Keratinocyte (primary cell): Measurements from ENCODE around the gene LMTK2. TPM values are rescaled to one million over a fixed set of nuclear protein-coding genes. Genes with fewer than 3 reads are reported as not detected.

Experiments
- DNase-seq: peaks from one replicate; pipeline ENCODE4 v3.0.0-alpha.2; 2011; ENCODE audit warnings: low read depth, missing footprints, low spot score
- FAIRE-seq: peaks from 2 replicates; lab custom pipeline; 2011; peaks lifted over from hg19 to GRCh38; lab: Jason Lieb, UNC
- H2AFZ ChIP-seq: 2 replicates; pipeline ENCODE4 v1.6.0; 2012; ENCODE audit warnings: low read length, control low read depth, inconsistent platforms; ENCODE audit not compliant: control insufficient read depth
- H3K27ac ChIP-seq: 2 replicates; pipeline ENCODE4 v1.5.1; 2011; ENCODE audit warnings: low read length; ENCODE audit not compliant: control insufficient read depth, insufficient read depth
- H3K27me3 ChIP-seq: 3 replicates; pipeline ENCODE4 v1.6.0; 2011; ENCODE audit warnings: low read length; ENCODE audit not compliant: control insufficient read depth, insufficient read depth; ENCODE audit errors: extremely low read depth
- H3K36me3 ChIP-seq, 2 experiments: 2 replicates in 1 of 2; 3 replicates in 1 of 2; pipeline ENCODE4 v1.5.1; 2011; ENCODE audit warnings: low read length in 2 of 2, mild to moderate bottlenecking in 1 of 2; ENCODE audit not compliant: control insufficient read depth in 2 of 2, insufficient read depth in 2 of 2; ENCODE audit errors: extremely low read depth in 1 of 2
- H3K4me1 ChIP-seq: 3 replicates; pipeline ENCODE4 v1.5.1; 2011; ENCODE audit warnings: low read length; ENCODE audit not compliant: control insufficient read depth, insufficient read depth; ENCODE audit errors: extremely low read depth
- H3K4me2 ChIP-seq: 3 replicates; pipeline ENCODE4 v1.6.0; 2011; ENCODE audit warnings: low read depth, low read length; ENCODE audit not compliant: control insufficient read depth, insufficient read depth; ENCODE audit errors: extremely low read depth
- H3K4me3 ChIP-seq, 3 experiments: fragments of 200-600 bp in 1 of 3; sonication (generic) in 1 of 3; 2 replicates in 2 of 3; 3 replicates in 1 of 3; pipeline ENCODE4 v1.5.1; 2011 to 2016; ENCODE audit warnings: low read length in 3 of 3, mild to moderate bottlenecking in 3 of 3, control low read depth in 2 of 3, inconsistent platforms in 1 of 3, low read depth in 1 of 3, mixed read lengths in 1 of 3, mixed run types in 1 of 3, moderate library complexity in 1 of 3; ENCODE audit not compliant: control insufficient read depth in 2 of 3, insufficient read depth in 2 of 3; ENCODE audit errors: extremely low read depth in 1 of 3
- H3K79me2 ChIP-seq: 2 replicates; pipeline ENCODE4 v1.6.0; 2012; ENCODE audit warnings: low read length; ENCODE audit not compliant: control insufficient read depth, insufficient read depth
- H3K9ac ChIP-seq: 3 replicates; pipeline ENCODE4 v1.6.0; 2011; ENCODE audit warnings: low read length; ENCODE audit not compliant: control insufficient read depth, insufficient read depth; ENCODE audit errors: extremely low read depth
- H3K9me1 ChIP-seq: 3 replicates; pipeline ENCODE4 v1.6.0; 2011; ENCODE audit warnings: low read length; ENCODE audit not compliant: control insufficient read depth, insufficient read depth; ENCODE audit errors: extremely low read depth
- H3K9me3 ChIP-seq: 2 replicates; pipeline ENCODE4 v1.5.1; 2012; ENCODE audit warnings: low read depth, low read length; ENCODE audit not compliant: control insufficient read depth
- H4K20me1 ChIP-seq: 3 replicates; pipeline ENCODE4 v1.6.0; 2011; ENCODE audit warnings: low read length; ENCODE audit not compliant: control insufficient read depth, insufficient read depth; ENCODE audit errors: extremely low read depth
- CTCF ChIP-seq, 3 experiments: IDR thresholded peaks in 1 of 3; conservative IDR thresholded peaks in 1 of 3; optimal IDR thresholded peaks in 1 of 3; 2 replicates in 2 of 3; 3 replicates in 1 of 3; pipeline versions ENCODE3 to v1.5.1; 2011; ENCODE audit warnings: low read length in 3 of 3, mild to moderate bottlenecking in 3 of 3, moderate library complexity in 2 of 3, control low read depth in 1 of 3, inconsistent platforms in 1 of 3; ENCODE audit not compliant: insufficient read depth in 2 of 3; ENCODE audit errors: extremely low read depth in 1 of 3
- EZH2 ChIP-seq: IDR thresholded peaks from one replicate; pipeline ENCODE4 v1.6.1; 2012; ENCODE audit warnings: inconsistent platforms, mild to moderate bottlenecking, low read length, moderate library complexity
- dilution Hi-C: fragments of 300-500 bp; cut with MboI; formaldehyde crosslinking; loops from one replicate; pipeline ENCODE4 v1.7.0; 2020; ENCODE audit warnings: low sequenced_read_pairs; ENCODE audit not compliant: extremely low pct_ligation_motif_present
- polyA plus RNA-seq, 5 experiments: library from polyadenylated mRNA; depleted of rRNA in 3 of 5; stranded (reverse) in 3 of 5; stranded (forward) in 1 of 5; unstranded in 1 of 5; fragments of >200 nt; gene quantifications; 1 replicate in 1 of 5; 2 replicates in 3 of 5; 3 replicates in 1 of 5; pipeline versions ENCODE4 v1.2.1 to v1.2.3, GENCODE V29; 2011 to 2012; ENCODE audit warnings: missing spikeins in 2 of 5, low read depth in 1 of 5, low replicate concordance in 1 of 5

LMTK2 gene
- polyA plus RNA-seq, 1 donor (not counting 4 experiments of a cell fraction or from before 2014, with no cell fraction given), result 6.6 TPM

- dilution Hi-C loops, result no loop called here
- Histone ChIP-seq H3K4me1 (peaks cover 6% of the 10 kb centered on the region), H3K9me1 (no peaks in the 10 kb centered on the region)
Observed at GRCh38 chr7:98138672-98139071, 32.0 kb downstream of the LMTK2 start.

GRCh38 chr7:98142658-98143057 lies 36.0 kb downstream of the LMTK2 start:
- FAIRE-seq, result no peak
- no peak overlapping the region for H3K4me2 ChIP-seq
- dilution Hi-C loops, result no loop called here
- peaks cover 2% of the 10 kb centered on the region for H3K79me2 ChIP-seq
- H3K27ac ChIP-seq, result no peak overlapping the region
- DNase-seq, result no peak
- no peaks in the 10 kb centered on the region for H3K4me1 ChIP-seq
- H3K4me3 ChIP-seq, result no peak overlapping the region
- no peaks in the 10 kb centered on the region for H3K27me3 ChIP-seq
- no peaks in the 10 kb centered on the region for H3K9me1 ChIP-seq
- H3K9me3 ChIP-seq, result no peaks in the 10 kb centered on the region
- TF ChIP-seq CTCF (optimal IDR thresholded peaks at IDR 0.05 in 1 of 3, IDR thresholded peaks at IDR 0.05 in 1 of 3, conservative IDR thresholded peaks at IDR 0.05 in 1 of 3; ENCODE audit: extremely low read depth in 1 of 3, insufficient read depth in 2 of 3, low read length in 3 of 3) (no peak), EZH2 (no peak)
- no peak overlapping the region for H2AFZ ChIP-seq
- no peaks in the 10 kb centered on the region for H4K20me1 ChIP-seq
- H3K9ac ChIP-seq, result no peak overlapping the region
- peaks cover 9 to 16% of the 10 kb centered on the region in 2 experiments for H3K36me3 ChIP-seq

More at GRCh38 chr7:98138672-98139071, 32.0 kb downstream of the LMTK2 start:
- peaks cover 23% of the 10 kb centered on the region for H3K79me2 ChIP-seq
- H3K36me3 ChIP-seq, result peaks cover 11 to 16% of the 10 kb centered on the region in 2 experiments
- no peak overlapping the region for H2AFZ ChIP-seq
- H3K4me3 ChIP-seq, result no peak overlapping the region
- DNase-seq, result no peak
- TF ChIP-seq CTCF (optimal IDR thresholded peaks at IDR 0.05 in 1 of 3, IDR thresholded peaks at IDR 0.05 in 1 of 3, conservative IDR thresholded peaks at IDR 0.05 in 1 of 3; ENCODE audit: extremely low read depth in 1 of 3, insufficient read depth in 2 of 3, low read length in 3 of 3) (no peak), EZH2 (no peak)
- H3K27me3 ChIP-seq, result no peaks in the 10 kb centered on the region
- no peak overlapping the region for H3K4me2 ChIP-seq
- no peak overlapping the region for H3K27ac ChIP-seq
- no peak for FAIRE-seq
- no peak overlapping the region for H3K9ac ChIP-seq
- no peaks in the 10 kb centered on the region for H4K20me1 ChIP-seq
- H3K9me3 ChIP-seq, result no peaks in the 10 kb centered on the region
